Measurements from ENCODE around the gene LPA. TPM values are rescaled to one million over a fixed set of nuclear protein-coding genes. Genes with fewer than 3 reads are reported as not detected.
"Not testable (repeated sequence)": the region's sequence is repeated elsewhere in the genome, so short reads cannot be mapped to it uniquely, and the experiment has no call there.

The LPA gene
- total RNA-seq, 2 experiments from 2014 or later = not detected

DNA sequence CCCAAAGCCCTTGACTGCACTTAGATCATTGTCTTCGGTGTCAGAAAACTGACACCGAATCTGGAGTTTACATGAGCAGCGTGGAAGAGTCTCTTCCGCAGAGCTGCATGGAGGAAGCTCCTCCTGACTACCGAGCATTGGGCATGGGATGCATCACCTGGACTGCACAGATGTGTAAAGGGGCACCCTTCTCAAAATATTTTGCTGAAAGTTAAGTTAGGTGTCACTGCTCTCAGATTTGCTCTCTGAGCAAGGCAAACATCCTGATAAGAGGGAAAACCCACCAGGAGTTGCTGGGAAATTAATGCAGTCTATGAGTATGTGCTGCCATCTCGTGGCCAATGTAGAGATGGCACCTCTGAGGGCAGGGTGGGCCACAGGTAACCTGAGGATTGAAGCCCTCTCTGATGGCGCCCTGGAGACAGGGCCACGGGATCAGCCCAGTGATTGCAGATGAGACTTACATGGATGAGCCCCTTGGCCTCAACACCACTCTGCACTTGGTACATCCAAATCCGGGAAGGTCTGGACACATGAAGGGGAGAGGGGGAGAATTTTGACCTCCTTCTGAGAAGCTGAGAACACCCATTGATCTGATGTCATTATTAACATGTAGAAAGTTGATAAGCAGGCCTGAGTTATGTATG lies 129.9 kb downstream of the LPA start:
- Histone ChIP-seq H3K4me3 (ENCODE audit: low read length) (peak overlapping the region; percentile 6), H3K27ac (ENCODE audit: low read depth in 1 of 2, low read length in 2 of 2) (no peak overlapping the region), H3K4me1 (ENCODE audit: insufficient read depth, low read length) (peaks cover 9% of the 10 kb centered on the region), H3K27me3 (ENCODE audit: control insufficient read depth in 1 of 2, insufficient read depth in 2 of 2, low read length in 2 of 2) (no peaks in the 10 kb centered on the region), H3K9me3 (ENCODE audit: control insufficient read depth in 1 of 2, insufficient read depth in 1 of 2, low read length in 2 of 2) (no peaks in the 10 kb centered on the region), H3K36me3 (ENCODE audit: insufficient read depth, low read length) (no peaks in the 10 kb centered on the region)
- DNase-seq = peak; percentile 32 to 75 (median 51)
- POLR2A ChIA-PET = interaction anchor here (0.5 to 0.7 kb wide), 2 partner anchors 23 to 842 kb away, joined by 3 to 4 read pairs; no protein-coding TSS in a partner anchor
- H3K4me1 Mint-ChIP-seq (ENCODE audit: low read depth) = no peaks in the 10 kb centered on the region
- TF ChIP-seq, protein P1, sequence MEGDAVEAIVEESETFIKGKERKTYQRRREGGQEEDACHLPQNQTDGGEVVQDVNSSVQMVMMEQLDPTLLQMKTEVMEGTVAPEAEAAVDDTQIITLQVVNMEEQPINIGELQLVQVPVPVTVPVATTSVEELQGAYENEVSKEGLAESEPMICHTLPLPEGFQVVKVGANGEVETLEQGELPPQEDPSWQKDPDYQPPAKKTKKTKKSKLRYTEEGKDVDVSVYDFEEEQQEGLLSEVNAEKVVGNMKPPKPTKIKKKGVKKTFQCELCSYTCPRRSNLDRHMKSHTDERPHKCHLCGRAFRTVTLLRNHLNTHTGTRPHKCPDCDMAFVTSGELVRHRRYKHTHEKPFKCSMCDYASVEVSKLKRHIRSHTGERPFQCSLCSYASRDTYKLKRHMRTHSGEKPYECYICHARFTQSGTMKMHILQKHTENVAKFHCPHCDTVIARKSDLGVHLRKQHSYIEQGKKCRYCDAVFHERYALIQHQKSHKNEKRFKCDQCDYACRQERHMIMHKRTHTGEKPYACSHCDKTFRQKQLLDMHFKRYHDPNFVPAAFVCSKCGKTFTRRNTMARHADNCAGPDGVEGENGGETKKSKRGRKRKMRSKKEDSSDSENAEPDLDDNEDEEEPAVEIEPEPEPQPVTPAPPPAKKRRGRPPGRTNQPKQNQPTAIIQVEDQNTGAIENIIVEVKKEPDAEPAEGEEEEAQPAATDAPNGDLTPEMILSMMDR (IDR thresholded peaks at IDR 0.05) = peak; percentile 96
- no peak overlapping the region for H3K4me3 Mint-ChIP-seq
- no peaks in the 10 kb centered on the region for H3K36me3 Mint-ChIP-seq (ENCODE audit: low read depth)
- CTCF ChIA-PET = interaction anchor here (0.8 to 2.7 kb wide), 3 partner anchors 9 to 396 kb away, joined by 5 to 29 read pairs (median 5); no protein-coding TSS in a partner anchor
- peaks cover 7% of the 10 kb centered on the region for H3K27me3 Mint-ChIP-seq
- H3K9me3 Mint-ChIP-seq = no peaks in the 10 kb centered on the region
- intact Hi-C loops (cut with DNase I, micrococcal nuclease) = loop anchor here (1.0 to 10.0 kb wide), 4 partner anchors 14 to 1359 kb away; no protein-coding TSS in a partner anchor
- no peak overlapping the region for H3K27ac Mint-ChIP-seq
- ATAC-seq (ENCODE audit: poor library complexity) = peak; percentile 64

DNA sequence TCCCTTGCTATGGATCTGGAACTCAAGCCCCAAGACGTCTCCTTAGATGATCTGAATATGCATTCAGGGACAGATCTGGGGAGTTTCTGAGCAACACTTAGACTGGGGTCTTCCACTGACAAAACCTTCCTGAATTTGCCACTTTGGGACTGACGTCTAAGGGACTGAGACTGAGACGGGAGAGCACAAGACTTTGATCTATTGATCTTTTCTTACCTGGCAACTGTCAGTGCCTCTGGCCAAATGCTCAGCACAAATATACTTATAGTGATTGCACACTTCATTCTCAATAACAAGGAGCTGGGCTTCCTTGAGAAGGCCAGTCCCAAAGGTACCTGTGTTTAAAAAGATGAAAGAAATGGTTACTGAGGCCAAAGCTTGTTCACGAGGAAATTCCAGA lies 131.8 kb downstream of the LPA start:
- CTCF ChIA-PET = interaction anchor here (2.7 kb wide), 1 partner anchor 12 kb away, joined by 29 read pairs; no protein-coding TSS in a partner anchor
- intact Hi-C loops (cut with DNase I, micrococcal nuclease) = loop anchor here in 1 of 2 experiments (10.0 kb wide), 1 partner anchor 1358 kb away; no protein-coding TSS in a partner anchor
- no peak for DNase-seq
- Histone ChIP-seq H3K9me3 (ENCODE audit: control insufficient read depth in 1 of 2, insufficient read depth in 1 of 2, low read length in 2 of 2) (no peaks in the 10 kb centered on the region), H3K27ac (ENCODE audit: low read depth in 1 of 2, low read length in 2 of 2) (no peak overlapping the region), H3K4me1 (ENCODE audit: insufficient read depth, low read length) (peaks cover 9% of the 10 kb centered on the region), H3K4me3 (ENCODE audit: low read length) (no peak overlapping the region), H3K36me3 (ENCODE audit: insufficient read depth, low read length) (no peaks in the 10 kb centered on the region), H3K27me3 (ENCODE audit: control insufficient read depth in 1 of 2, insufficient read depth in 2 of 2, low read length in 2 of 2) (no peaks in the 10 kb centered on the region)
- H3K4me1 Mint-ChIP-seq (ENCODE audit: low read depth) = no peaks in the 10 kb centered on the region
- H3K27me3 Mint-ChIP-seq = peaks cover 18% of the 10 kb centered on the region
- H3K27ac Mint-ChIP-seq = no peak overlapping the region
- no peak for ATAC-seq (ENCODE audit: poor library complexity)
- TF ChIP-seq, protein P1 (IDR thresholded peaks at IDR 0.05) = no peak
- POLR2A ChIA-PET = no interaction called here
- H3K4me3 Mint-ChIP-seq = no peak overlapping the region
- no peaks in the 10 kb centered on the region for H3K36me3 Mint-ChIP-seq (ENCODE audit: low read depth)
- H3K9me3 Mint-ChIP-seq = no peaks in the 10 kb centered on the region

DNA sequence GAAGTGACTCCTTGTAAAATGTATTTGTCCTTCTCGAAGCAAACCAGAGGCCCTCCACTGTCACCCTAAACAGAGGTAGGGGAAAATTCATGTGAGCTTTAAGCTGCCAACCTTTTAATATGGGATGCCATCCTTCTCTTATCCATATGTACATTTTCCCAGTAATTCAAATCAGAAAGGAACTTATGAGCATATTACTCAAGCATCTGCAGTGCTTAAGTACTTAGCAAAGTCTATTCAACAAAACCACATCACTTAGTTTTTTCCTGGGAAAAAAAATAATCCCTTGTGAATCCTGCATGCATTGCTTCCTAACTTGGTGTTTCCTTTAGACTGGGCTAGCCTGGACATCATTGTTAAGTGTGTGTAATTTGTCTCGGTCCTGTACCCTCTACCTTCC lies 132.2 kb downstream of the LPA start:
- Histone ChIP-seq H3K27me3 (ENCODE audit: control insufficient read depth in 1 of 2, insufficient read depth in 2 of 2, low read length in 2 of 2) (no peaks in the 10 kb centered on the region), H3K27ac (ENCODE audit: low read depth in 1 of 2, low read length in 2 of 2) (no peak overlapping the region), H3K4me3 (ENCODE audit: low read length) (no peak overlapping the region), H3K36me3 (ENCODE audit: insufficient read depth, low read length) (no peaks in the 10 kb centered on the region), H3K4me1 (ENCODE audit: insufficient read depth, low read length) (peaks cover 9% of the 10 kb centered on the region), H3K9me3 (ENCODE audit: control insufficient read depth in 1 of 2, insufficient read depth in 1 of 2, low read length in 2 of 2) (no peaks in the 10 kb centered on the region)
- Mint-ChIP-seq H3K9me3 (no peaks in the 10 kb centered on the region), H3K36me3 (ENCODE audit: low read depth) (no peaks in the 10 kb centered on the region), H3K4me3 (no peak overlapping the region), H3K4me1 (ENCODE audit: low read depth) (no peaks in the 10 kb centered on the region), H3K27me3 (peaks cover 20% of the 10 kb centered on the region), H3K27ac (no peak overlapping the region)
- intact Hi-C loops (cut with DNase I, micrococcal nuclease) = loop anchor here in 1 of 2 experiments (10.0 kb wide), 1 partner anchor 1357 kb away; no protein-coding TSS in a partner anchor
- CTCF ChIA-PET = interaction anchor here (0.8 kb wide), 1 partner anchor 11 kb away, joined by 3 read pairs; no protein-coding TSS in a partner anchor
- POLR2A ChIA-PET = no interaction called here
- DNase-seq = no peak
- ATAC-seq (ENCODE audit: poor library complexity) = no peak
- TF ChIP-seq, protein P1 (IDR thresholded peaks at IDR 0.05) = no peak

DNA sequence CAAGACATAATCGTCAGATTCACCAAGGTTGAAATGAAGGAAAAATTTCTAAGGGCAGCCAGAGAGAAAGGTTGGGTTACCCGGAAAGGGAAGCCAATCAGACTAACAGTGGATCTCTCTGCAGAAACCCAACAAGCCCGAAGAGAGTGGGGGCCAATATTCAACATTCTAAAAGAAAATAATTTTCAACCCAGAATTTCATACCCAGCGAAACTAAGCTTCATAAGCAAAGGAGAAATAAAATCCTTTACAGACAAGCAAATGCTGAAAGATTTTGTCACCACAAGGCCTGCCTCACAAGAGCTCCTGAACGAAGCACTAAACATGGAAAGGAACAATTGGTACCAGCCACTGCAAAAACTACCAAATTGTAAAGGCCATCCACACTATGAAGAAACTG lies 134.6 kb downstream of the LPA start:
- ATAC-seq (ENCODE audit: poor library complexity); H3K4me3 ChIP-seq (ENCODE audit: low read length); H3K4me1 Mint-ChIP-seq (ENCODE audit: low read depth); H3K9me3 Mint-ChIP-seq; DNase-seq; H3K4me3 Mint-ChIP-seq; H3K4me1 ChIP-seq (ENCODE audit: insufficient read depth, low read length); POLR2A ChIA-PET; H3K36me3 Mint-ChIP-seq (ENCODE audit: low read depth); H3K9me3 ChIP-seq (ENCODE audit: control insufficient read depth in 1 of 2, insufficient read depth in 1 of 2, low read length in 2 of 2); H3K27ac Mint-ChIP-seq; H3K27me3 ChIP-seq (ENCODE audit: control insufficient read depth in 1 of 2, insufficient read depth in 2 of 2, low read length in 2 of 2); H3K36me3 ChIP-seq (ENCODE audit: insufficient read depth, low read length); H3K27ac ChIP-seq (ENCODE audit: low read depth in 1 of 2, low read length in 2 of 2): not testable (repeated sequence)
- intact Hi-C loops (cut with DNase I, micrococcal nuclease) = loop anchor here in 1 of 2 experiments (5.0 to 10.0 kb wide), 4 partner anchors 465 to 835 kb away; partner anchors contain the start of genes IGF2R, MAP3K4 and SOD2
- H3K27me3 Mint-ChIP-seq = peaks cover 20% of the 10 kb centered on the region
- CTCF ChIA-PET = interaction anchor here (1.4 kb wide), 1 partner anchor 9 kb away, joined by 6 read pairs; no protein-coding TSS in a partner anchor

All from CD4-positive, alpha-beta T cell (primary cell).